Brain microvascular endothelial cell (primary cell): ENCODE measurements around the gene POLE.

Experiments used
- DNase-seq: peaks from one replicate; pipeline ENCODE4 v3.0.0-alpha.2; 2020
- H3K27ac ChIP-seq: fragments of 250-450 bp; sonication (Bioruptor Pico); 2 replicates; pipeline ENCODE4 v1.5.1; 2020; ENCODE audit warnings: mild to moderate bottlenecking, moderate library complexity
- H3K27me3 ChIP-seq: fragments of 250-450 bp; sonication (Bioruptor Pico); replicated peaks from 2 replicates; pipeline ENCODE4 v1.5.1; 2020; ENCODE audit warnings: mild to moderate bottlenecking
- H3K36me3 ChIP-seq: fragments of 250-450 bp; sonication (Bioruptor Pico); replicated peaks from 2 replicates; pipeline ENCODE4 v1.5.1; 2020; ENCODE audit warnings: mild to moderate bottlenecking
- H3K4me3 ChIP-seq: 2 replicates; pipeline ENCODE4 v1.5.1; 2011; ENCODE audit warnings: low read depth, mild to moderate bottlenecking, control low read depth, low read length, moderate library complexity
- CTCF ChIP-seq: IDR thresholded peaks from 2 replicates; pipeline ENCODE4 v1.5.1; 2011; ENCODE audit warnings: low read depth, mild to moderate bottlenecking, moderate library complexity, low read length, control low read depth, inconsistent platforms; ENCODE audit errors: missing control alignments
- in situ Hi-C: cut with HindIII; loops from 2 replicates; pipeline ENCODE4 v1.10.0; 2017; ENCODE audit warnings: low sequenced_read_pairs, low pct_ligation_motif_present

The POLE gene

GRCh38 chr12:132617822-132618682 is 69.1 kb downstream of the POLE start:
- H3K36me3 ChIP-seq, result no peaks in the 10 kb centered on the region
- DNase-seq, result no peak
- TF ChIP-seq CTCF, result no peak
- H3K27ac ChIP-seq, result no peak overlapping the region
- peaks cover 42% of the 10 kb centered on the region for H3K27me3 ChIP-seq
- in situ Hi-C loops, result no loop called here
- H3K4me3 ChIP-seq, result no peak overlapping the region

GRCh38 chr12:132617135-132617701 is 69.9 kb downstream of the POLE start:
- Histone ChIP-seq H3K27ac (no peak overlapping the region), H3K36me3 (no peaks in the 10 kb centered on the region), H3K4me3 (no peak overlapping the region), H3K27me3 (peaks cover 45% of the 10 kb centered on the region)
- no peak for DNase-seq
- in situ Hi-C loops, result no loop called here
- no peak for TF ChIP-seq CTCF

- H3K36me3 ChIP-seq, result no peaks in the 10 kb centered on the region
- no peak overlapping the region for H3K4me3 ChIP-seq
- no peak overlapping the region for H3K27ac ChIP-seq
- H3K27me3 ChIP-seq, result peaks cover 45% of the 10 kb centered on the region
- in situ Hi-C loops, result no loop called here
- no peak for TF ChIP-seq CTCF
- DNase-seq, result no peak
These were observed 71.5 kb downstream of the POLE start for GRCh38 chr12:132615579-132616038.

- peak; percentile 94 for TF ChIP-seq CTCF
- Histone ChIP-seq H3K27me3 (peaks cover 41% of the 10 kb centered on the region), H3K36me3 (no peaks in the 10 kb centered on the region), H3K4me3 (no peak overlapping the region), H3K27ac (no peak overlapping the region)
- in situ Hi-C loops, result no loop called here
- peak; percentile 73 for DNase-seq
These were observed 72.1 kb downstream of the POLE start for GRCh38 chr12:132614861-132615578.

GRCh38 chr12:132614029-132614428 is 73.1 kb downstream of the POLE start:
- DNase-seq, result no peak
- in situ Hi-C loops, result no loop called here
- peaks cover 41% of the 10 kb centered on the region for H3K27me3 ChIP-seq
- H3K36me3 ChIP-seq, result no peaks in the 10 kb centered on the region
- H3K27ac ChIP-seq, result no peak overlapping the region
- no peak overlapping the region for H3K4me3 ChIP-seq
- TF ChIP-seq CTCF, result no peak
